Measurements from ENCODE around the gene TMCC2.
"Not testable (repeated sequence)": the region's sequence is repeated elsewhere in the genome, so short reads cannot be mapped to it uniquely, and the experiment has no call there.

TMCC2 gene

DNA sequence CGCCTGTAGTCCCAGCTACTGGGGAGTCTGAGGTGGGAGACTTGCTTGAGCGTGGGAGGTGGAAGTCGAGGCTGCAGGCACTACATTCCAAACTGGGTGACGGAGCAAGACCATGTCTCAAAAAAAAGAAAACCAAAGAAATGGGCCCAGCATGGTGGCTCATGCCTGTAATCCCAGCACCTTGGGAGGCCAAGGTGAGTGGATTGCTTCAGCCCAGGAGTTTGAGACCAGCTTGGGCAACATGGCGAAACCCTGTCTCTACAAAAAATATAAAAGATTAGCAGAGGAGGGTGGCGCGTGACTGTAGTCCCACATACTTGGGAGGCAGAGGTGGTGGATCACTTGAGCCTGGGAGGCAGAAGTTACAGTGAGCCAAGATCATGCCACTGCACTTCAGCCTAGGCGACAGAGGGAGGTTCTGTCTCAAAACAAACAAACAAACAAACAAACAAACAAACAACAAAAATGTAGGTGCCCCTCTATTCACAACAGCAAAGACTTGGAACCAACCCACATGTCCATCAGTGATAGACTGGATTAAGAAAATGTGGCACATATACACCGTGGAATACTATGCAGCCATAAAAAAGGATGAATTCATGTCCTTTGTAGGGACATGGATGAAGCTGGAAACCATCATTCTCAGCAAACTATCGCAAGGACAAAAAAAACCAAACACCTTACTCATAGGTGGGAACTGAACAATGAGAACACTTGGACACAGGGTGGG is 53.1 kb downstream of the TMCC2 start:
- not testable (repeated sequence) for DNase-seq (ENCODE audit: low spot score)

GRCh38 chr1:205283270-205284147 is 55.8 kb downstream of the TMCC2 start:
- no peak for DNase-seq (ENCODE audit: low spot score)

GRCh38 chr1:205284420-205285144 is 56.8 kb downstream of the TMCC2 start:
- peak; percentile 86 for DNase-seq (ENCODE audit: low spot score)

DNA sequence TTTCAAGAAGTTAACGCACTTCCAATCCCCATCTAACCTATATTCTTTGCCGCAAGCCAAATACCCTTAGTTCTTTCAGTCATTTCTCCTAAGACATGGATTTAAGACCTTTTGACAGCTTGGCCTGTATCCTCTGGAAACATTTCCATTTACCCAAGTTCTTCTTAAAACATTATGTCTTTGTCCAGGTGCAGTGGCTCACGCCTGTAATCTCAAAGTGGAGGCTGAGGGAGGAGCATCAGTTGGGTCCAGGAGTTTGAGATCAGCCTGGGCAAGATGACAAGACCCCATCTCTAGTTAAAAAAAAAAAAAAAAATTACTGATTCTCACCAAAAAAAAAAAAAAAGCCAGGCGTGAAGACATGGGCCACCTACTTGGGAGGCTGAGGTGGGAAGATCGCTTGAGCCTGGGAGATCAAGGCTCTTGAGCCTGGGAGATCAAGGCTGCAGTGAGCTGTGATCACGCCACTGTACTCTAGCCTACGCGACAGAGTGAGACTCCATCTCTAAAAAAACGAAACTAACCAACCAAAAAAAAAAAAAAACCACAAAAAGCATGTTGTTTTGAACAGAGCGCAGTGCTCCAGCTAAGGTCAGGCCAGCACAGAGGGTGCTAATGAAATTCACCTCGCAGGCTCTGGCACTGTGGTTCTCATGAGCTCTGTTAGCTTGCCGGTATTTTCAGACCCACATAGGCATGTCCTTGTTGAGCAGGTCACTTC is 57.8 kb downstream of the TMCC2 start:
- no peak for DNase-seq (ENCODE audit: low spot score)

DNA sequence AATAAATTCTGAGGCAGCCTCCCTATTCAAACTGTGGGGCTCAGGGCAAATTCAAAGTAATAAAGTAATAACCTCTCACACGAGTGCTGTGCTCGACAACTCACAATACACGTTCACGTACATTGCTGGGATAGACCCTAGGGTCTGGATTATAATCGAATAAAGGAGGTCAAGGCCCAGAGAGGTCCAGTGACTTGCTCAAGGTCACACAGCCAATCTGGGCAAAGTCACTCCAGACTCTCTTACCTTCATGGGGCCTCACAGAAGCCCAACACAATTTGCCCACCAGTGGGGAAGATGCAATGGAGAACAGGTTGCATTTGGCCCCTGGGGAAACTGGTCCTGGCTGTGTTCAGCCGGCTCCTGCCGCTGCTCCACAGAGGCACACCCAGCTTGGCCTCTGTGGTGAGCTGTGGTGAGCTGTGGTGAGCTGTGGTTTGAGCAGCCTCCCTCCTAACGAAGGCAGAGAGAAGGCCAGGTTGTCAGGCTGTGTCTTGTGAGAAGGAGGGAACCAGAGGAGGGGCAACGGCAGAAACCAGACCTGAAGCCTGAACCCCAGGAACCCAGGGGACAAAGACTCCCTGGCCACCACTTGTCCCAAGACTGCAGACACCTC is 58.7 kb downstream of the TMCC2 start:
- no peak for DNase-seq (ENCODE audit: low spot score)

GRCh38 chr1:205287076-205287475 is 59.3 kb downstream of the TMCC2 start:
- no peak for DNase-seq (ENCODE audit: low spot score)

DNA sequence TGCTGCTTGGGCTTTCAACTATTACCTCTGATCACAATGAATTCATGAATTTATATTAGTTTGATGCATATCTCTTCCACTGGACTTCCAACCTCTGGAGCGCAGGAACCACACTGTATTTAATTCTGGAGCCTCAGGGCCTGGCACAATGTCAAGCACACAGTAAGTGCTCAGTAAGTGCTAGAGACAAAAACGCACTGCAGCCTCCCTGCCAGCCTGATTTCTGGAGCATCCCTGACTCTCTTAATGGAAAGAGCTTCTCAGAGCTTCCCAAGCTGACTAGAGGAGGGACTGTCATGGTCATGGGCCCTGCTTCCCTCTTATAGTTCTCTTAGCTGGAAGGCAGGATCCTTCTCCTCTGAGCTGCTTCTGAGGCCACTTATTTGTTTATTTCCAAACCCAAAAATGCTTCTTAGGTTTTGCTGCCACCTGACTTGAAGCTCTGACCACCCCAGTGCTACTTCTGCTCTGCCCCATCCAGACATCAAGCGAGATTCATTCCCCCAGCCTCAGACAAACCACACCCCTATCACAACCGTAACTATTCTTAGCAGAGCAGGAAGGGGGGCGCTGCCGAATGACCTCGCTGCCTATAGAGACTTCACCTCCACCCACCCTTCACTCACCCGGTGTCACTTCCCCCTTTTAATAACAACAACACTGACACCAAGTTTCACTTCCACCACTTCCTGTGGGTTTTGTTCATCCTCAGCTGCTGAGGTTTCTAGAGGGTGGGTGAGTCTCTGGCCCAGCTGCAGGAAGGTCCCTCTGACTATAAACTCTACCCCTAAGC is 60.2 kb downstream of the TMCC2 start:
- DNase-seq (ENCODE audit: low spot score), result no peak

- no peak for DNase-seq (ENCODE audit: low spot score)
Observed at GRCh38 chr1:205291596-205291995, 63.9 kb downstream of the TMCC2 start.

GRCh38 chr1:205293350-205294074 is 65.8 kb downstream of the TMCC2 start:
- no peak for DNase-seq (ENCODE audit: low spot score)

DNA sequence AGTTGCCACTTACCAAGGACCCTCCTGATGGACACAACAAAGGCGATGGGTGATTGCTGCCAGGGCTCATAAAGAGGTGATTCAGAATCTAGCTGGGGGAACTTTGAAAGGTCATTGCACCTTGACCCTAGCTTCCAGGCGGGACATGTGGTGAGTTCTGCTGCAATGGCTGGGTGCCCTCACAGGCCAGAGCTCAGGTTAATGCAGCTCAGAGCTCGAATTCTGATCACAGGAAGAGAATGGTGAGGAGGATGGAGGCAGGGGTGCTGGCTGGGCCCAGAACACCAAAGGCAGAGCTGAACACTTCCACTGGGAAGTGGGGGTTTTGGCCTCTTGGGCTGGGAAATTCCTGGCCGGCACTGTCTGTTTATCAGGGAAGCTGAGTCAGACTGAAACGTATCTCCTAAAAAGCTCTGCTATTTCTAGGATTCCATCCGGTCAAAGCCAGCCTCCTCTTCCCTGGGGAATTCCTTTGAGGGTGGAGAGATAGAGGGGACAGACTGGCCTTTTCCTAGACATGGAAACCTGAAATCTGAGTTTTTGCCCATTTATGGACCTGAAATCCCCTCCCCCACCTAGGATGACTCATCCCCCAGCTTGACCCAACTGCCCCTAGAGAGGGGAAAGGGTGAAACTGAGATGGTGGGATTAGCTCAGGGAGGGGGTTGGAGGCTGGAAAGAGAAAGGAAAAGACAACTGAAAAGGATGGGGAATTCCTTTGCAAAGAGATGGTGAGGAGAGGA is 66.6 kb downstream of the TMCC2 start:
- no peak for DNase-seq (ENCODE audit: low spot score)

DNA sequence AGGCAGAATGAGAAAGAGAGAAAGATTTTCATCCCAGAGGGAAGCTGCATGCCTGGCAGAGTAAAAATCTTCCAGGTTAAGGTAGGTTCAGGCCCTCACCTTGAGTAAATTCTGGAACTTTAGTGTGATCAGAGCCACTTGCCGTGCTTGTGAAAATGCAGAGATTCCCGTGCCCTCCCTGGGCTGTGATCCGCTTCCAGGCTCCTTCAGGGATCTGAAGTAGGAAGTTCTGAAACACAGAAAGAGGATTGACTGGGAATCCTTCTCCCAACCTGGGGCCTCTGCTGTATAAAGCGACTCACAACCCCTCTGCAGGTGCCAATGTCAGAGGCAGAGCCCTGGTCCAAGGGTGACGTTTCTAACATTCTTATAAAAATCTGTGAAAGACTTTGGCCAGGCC is 67.2 kb downstream of the TMCC2 start:
- DNase-seq (ENCODE audit: low spot score), result no peak

GRCh38 chr1:205296154-205296553 is 68.4 kb downstream of the TMCC2 start:
- no peak for DNase-seq (ENCODE audit: low spot score)

GRCh38 chr1:205297546-205298177 is 69.9 kb downstream of the TMCC2 start:
- DNase-seq (ENCODE audit: low spot score), result not testable (repeated sequence)

DNA sequence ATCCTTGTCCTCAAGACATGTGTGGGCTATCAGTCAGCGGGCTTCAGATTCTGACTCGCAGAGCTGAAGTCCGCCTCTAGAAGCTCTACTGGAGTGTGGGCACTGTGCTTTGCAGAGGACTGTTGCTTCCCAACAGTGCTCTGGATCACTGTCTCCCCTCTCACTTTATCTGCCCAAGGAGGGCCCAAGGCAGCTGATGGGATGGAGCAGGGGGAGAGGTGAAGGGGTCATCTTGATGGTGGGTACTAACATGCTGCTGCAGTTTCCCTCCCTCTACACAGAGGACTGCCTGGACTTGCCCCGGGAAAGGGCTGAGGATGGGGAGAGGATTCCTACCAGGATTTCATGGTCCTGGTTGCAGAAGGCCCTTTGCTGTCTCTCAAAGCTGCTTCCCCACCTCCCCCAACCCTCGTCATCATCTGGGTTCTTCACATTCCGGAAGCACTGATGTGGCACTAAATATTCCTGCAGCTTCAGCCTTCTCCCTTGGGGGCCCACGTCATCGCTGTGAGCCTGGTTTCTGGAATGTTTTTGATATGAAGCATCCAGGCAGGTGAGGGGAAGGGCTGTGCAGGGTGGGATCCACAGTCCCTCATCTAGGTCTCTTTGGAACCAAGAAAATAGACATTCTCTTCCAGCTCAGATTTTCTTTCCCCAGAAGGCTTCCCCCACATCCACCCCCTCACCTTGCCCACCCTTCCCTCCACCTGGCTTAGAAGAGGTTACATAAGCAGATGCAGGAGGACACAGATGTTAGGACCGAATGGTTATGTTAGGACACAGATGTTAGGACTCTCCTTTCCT is 70.6 kb downstream of the TMCC2 start:
- no peak for DNase-seq (ENCODE audit: low spot score)

- no peak for DNase-seq (ENCODE audit: low spot score)
Observed at GRCh38 chr1:205300149-205300548, 72.4 kb downstream of the TMCC2 start.

DNA sequence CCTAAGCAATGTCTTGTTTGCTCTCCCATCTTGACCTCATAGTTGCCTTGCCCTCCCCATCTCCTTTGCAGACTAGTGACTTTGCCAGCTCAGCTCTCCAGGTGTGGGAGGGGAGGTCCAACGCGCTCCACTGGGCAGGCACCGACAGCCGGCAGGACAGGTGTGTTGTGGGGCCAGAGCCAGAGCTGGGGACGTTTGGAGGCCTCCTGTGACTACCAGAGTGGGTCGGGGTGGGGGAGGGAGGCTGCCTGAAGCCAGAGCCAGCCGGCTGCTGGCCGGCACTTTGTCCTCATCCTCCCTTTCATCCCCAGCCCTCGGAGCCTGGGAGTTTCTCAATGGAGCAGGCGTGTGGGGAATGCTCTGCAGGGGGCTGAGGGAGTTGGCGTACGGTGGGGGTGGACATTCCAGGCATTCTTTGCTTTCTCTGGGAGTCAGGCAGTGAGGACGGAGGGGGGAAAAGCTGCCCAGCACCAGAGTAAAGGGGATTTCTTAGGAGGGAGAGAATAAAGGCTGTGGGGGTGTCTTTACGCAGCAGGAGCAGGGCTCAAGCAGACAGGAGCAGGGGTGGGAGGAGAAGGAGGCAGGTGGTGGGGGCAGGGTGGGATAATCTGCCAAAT is 73.6 kb downstream of the TMCC2 start:
- DNase-seq (ENCODE audit: low spot score), result peak; percentile 74

DNA sequence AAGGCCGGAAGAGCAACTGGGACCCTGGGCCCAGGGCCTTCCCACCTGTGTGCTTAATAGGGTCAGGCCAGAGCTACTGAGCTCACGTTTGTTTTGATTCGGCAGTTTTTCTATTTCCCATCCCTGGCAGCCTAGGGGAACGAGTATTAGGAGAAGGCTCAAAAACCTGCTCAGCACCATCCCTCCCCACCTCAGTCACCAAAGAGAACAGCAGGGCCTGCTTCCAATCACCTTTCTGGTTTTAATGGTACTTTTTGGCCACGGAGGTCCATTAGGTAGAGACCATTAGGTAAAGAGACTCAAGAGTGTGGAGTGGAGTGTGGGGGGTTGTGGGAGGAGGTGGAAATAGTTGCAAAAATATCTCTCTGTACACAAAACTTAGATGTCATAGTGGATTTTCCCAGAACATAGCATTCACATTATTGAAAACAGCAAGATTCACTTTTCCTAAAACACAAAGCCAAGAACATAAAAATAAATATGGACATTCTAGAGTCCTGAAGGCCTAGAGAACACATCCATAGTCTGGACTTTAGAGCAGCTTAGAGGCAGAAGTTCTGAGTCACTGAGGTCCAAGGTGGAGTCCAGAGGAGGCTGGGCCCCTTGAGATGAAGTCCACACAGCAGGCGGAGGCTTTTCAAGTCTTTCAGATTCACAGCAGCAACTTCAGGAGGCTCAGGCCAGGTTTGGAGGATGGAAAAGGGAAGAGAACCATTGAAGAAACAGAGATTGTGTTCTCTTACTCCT is 74.3 kb downstream of the TMCC2 start:
- DNase-seq (ENCODE audit: low spot score), result no peak
